ENCODE data around the gene CBX2. TPM values are rescaled to one million over a fixed set of nuclear protein-coding genes. Genes with fewer than 3 reads are reported as not detected.

CBX2 gene
- total and polyA plus RNA-seq, 2 donors (not counting 1 experiment from before 2014, with no cell fraction given): 0.77 to 0.83 TPM

DNA sequence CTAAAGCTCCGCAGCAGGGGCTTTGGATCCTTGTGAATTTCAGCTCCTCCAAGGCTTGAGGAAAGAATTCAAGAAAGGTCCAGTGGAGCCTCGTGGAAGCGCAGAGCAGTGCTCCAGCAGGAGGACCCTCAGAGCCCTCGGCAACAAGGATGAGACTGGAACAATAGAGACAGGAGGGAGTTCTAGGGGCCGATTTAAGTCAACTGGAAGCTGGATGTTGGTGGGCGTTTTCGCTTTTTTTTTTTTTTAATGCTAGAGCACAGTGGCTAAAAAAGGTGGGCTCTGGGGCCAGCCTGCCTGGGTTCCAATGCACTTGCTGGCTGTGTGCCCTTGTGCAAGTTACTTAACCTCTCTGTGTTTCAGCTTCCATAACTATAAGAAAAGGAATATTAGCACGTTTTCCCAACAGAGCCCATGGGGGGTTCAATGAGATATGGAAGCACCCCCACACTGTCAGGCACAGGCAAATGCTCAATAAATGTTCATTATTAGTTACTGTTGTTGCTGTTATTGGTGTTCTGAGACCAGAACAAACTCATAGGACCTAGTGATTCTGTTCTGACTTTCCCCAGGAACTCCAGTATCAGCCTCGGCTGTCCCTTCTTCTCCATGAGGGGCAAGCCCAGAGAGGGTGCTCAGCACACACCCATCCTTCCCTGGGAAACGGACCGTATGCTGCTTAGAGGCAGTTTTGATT, 24.2 kb downstream of the CBX2 start:
- H2AFZ ChIP-seq (ENCODE audit: low read length): no peak overlapping the region
- no peak for TF ChIP-seq EZH2 (IDR thresholded peaks at IDR 0.05; ENCODE audit: low read length, missing control alignments)
- TF ChIP-seq, protein P1, sequence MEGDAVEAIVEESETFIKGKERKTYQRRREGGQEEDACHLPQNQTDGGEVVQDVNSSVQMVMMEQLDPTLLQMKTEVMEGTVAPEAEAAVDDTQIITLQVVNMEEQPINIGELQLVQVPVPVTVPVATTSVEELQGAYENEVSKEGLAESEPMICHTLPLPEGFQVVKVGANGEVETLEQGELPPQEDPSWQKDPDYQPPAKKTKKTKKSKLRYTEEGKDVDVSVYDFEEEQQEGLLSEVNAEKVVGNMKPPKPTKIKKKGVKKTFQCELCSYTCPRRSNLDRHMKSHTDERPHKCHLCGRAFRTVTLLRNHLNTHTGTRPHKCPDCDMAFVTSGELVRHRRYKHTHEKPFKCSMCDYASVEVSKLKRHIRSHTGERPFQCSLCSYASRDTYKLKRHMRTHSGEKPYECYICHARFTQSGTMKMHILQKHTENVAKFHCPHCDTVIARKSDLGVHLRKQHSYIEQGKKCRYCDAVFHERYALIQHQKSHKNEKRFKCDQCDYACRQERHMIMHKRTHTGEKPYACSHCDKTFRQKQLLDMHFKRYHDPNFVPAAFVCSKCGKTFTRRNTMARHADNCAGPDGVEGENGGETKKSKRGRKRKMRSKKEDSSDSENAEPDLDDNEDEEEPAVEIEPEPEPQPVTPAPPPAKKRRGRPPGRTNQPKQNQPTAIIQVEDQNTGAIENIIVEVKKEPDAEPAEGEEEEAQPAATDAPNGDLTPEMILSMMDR (conservative IDR thresholded peaks at IDR 0.05 in 1 of 2, IDR thresholded peaks at IDR 0.05 in 1 of 2; ENCODE audit: low read depth in 1 of 2, low read length in 2 of 2): no peak
- H4K20me1 ChIP-seq (ENCODE audit: control insufficient read depth, extremely low read depth, insufficient read depth, low read length): no peaks in the 10 kb centered on the region
- DNase-seq (ENCODE audit: low read depth in 2 of 2): no peak
- no peaks in the 10 kb centered on the region for H3K4me1 ChIP-seq (ENCODE audit: control insufficient read depth, extremely low read depth, insufficient read depth, low read length)
- H3K9me3 ChIP-seq (ENCODE audit: control insufficient read depth, insufficient read depth, low read depth, low read length): no peaks in the 10 kb centered on the region
- H3K36me3 ChIP-seq (ENCODE audit: control insufficient read depth, insufficient read depth, low read length): no peaks in the 10 kb centered on the region
- no peak overlapping the region for H3K9ac ChIP-seq (ENCODE audit: insufficient read depth, low read length)
- H3K79me2 ChIP-seq (ENCODE audit: control insufficient read depth, insufficient read depth, low read length): no peaks in the 10 kb centered on the region
- H3K27ac ChIP-seq (ENCODE audit: insufficient read depth, low read length): no peak overlapping the region
- peaks cover 93% of the 10 kb centered on the region for H3K27me3 ChIP-seq (ENCODE audit: control insufficient read depth, insufficient read depth, low read length)
- H3K4me3 ChIP-seq (replicated peaks in 1 of 4; ENCODE audit: control extremely low read depth in 1 of 4, insufficient read depth in 1 of 4, low read depth in 3 of 4, low read length in 4 of 4): no peak overlapping the region
- no peak overlapping the region for H3K4me2 ChIP-seq (ENCODE audit: extremely low read depth, insufficient read depth, low read length)

DNA sequence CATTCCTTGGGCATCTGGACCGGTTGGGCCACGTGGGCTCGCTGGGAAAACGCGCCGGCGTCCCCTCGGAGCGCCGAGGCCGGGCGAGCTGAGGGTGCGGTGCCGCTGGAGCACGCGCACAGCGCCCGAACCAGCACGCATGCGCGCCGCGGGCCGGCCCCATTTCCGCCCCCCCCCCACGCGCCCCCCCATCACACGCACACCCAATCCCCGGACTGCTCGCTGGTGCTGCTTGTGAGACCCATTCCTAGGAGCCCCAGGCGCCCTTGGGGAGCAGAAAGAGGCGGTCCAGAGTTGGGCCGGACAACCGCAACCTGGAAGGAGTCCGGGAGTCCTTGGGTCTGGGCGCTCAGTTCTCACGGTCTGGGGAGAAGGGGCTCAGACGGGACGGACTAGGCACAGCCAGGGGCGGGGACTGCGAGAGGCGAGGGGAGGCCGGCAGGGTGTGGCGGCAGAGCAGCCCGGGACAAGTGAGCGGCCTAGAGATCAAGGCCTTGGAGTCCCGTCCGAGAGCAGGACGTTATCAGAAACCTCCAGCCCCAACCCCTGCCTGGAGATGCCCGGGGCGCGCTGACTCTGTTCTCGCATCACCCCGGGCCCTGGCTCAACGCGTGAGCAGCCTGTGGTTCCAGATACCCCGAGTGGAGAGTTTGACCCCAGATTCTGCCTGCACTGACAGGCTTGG, 24.9 kb downstream of the CBX2 start:
- Histone ChIP-seq H4K20me1 (ENCODE audit: control insufficient read depth, extremely low read depth, insufficient read depth, low read length) (no peaks in the 10 kb centered on the region), H3K36me3 (ENCODE audit: control insufficient read depth, insufficient read depth, low read length) (no peaks in the 10 kb centered on the region), H3K27me3 (ENCODE audit: control insufficient read depth, insufficient read depth, low read length) (peaks cover 99% of the 10 kb centered on the region), H3K4me1 (ENCODE audit: control insufficient read depth, extremely low read depth, insufficient read depth, low read length) (no peaks in the 10 kb centered on the region), H2AFZ (ENCODE audit: low read length) (no peak overlapping the region), H3K9me3 (ENCODE audit: control insufficient read depth, insufficient read depth, low read depth, low read length) (no peaks in the 10 kb centered on the region), H3K79me2 (ENCODE audit: control insufficient read depth, insufficient read depth, low read length) (no peaks in the 10 kb centered on the region), H3K27ac (ENCODE audit: insufficient read depth, low read length) (no peak overlapping the region), H3K9ac (ENCODE audit: insufficient read depth, low read length) (no peak overlapping the region), H3K4me2 (ENCODE audit: extremely low read depth, insufficient read depth, low read length) (no peak overlapping the region), H3K4me3 (replicated peaks in 1 of 4; ENCODE audit: control extremely low read depth in 1 of 4, insufficient read depth in 1 of 4, low read depth in 3 of 4, low read length in 4 of 4) (no peak overlapping the region)
- TF ChIP-seq, protein P1 (conservative IDR thresholded peaks at IDR 0.05 in 1 of 2, IDR thresholded peaks at IDR 0.05 in 1 of 2; ENCODE audit: low read depth in 1 of 2, low read length in 2 of 2): no peak
- DNase-seq (ENCODE audit: low read depth in 2 of 2): no peak

DNA sequence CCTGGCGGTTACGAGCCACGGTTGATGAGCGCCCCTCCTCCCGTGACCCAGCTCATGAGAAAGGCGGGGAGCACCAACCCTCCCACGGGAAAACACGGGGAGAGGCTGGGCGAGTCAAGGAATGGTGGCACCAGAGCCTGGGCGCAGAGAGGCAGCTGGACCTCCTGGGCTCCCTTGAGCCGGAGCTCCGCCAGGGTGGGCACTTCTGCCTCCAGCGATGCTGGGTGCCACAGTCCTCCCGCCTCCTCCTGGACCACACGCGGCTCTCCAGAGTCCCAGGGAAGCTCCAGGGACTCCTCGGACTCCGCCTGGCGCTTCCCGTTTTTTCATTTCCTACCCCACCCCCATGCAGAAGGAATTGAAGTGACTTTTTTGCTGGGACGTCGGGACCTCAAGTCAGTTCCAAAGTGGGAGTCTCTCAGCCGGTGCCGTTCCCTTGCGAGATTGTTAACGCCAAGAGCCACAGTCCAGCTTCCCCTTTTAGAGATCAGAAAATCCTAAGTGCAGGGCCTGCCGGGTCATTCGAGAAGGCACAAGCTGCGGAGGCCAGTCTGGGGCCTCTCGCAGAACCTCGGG, 25.6 kb downstream of the CBX2 start:
- no peaks in the 10 kb centered on the region for H3K4me1 ChIP-seq (ENCODE audit: control insufficient read depth, extremely low read depth, insufficient read depth, low read length)
- no peak overlapping the region for H3K4me2 ChIP-seq (ENCODE audit: extremely low read depth, insufficient read depth, low read length)

More for the DNA sequence above, 25.6 kb downstream of the CBX2 start:
- Histone ChIP-seq H3K36me3 (ENCODE audit: control insufficient read depth, insufficient read depth, low read length) (no peaks in the 10 kb centered on the region), H4K20me1 (ENCODE audit: control insufficient read depth, extremely low read depth, insufficient read depth, low read length) (no peaks in the 10 kb centered on the region), H3K9ac (ENCODE audit: insufficient read depth, low read length) (no peak overlapping the region), H3K27me3 (ENCODE audit: control insufficient read depth, insufficient read depth, low read length) (peaks cover 99% of the 10 kb centered on the region), H3K9me3 (ENCODE audit: control insufficient read depth, insufficient read depth, low read depth, low read length) (no peaks in the 10 kb centered on the region), H3K79me2 (ENCODE audit: control insufficient read depth, insufficient read depth, low read length) (no peaks in the 10 kb centered on the region), H3K4me3 (replicated peaks in 1 of 4; ENCODE audit: control extremely low read depth in 1 of 4, insufficient read depth in 1 of 4, low read depth in 3 of 4, low read length in 4 of 4) (no peak overlapping the region), H3K27ac (ENCODE audit: insufficient read depth, low read length) (no peak overlapping the region), H2AFZ (ENCODE audit: low read length) (no peak overlapping the region)
- DNase-seq (ENCODE audit: low read depth in 2 of 2): no peak
- TF ChIP-seq EZH2 (IDR thresholded peaks at IDR 0.05; ENCODE audit: low read length, missing control alignments): peak; percentile 86
- TF ChIP-seq, protein P1 (conservative IDR thresholded peaks at IDR 0.05 in 1 of 2, IDR thresholded peaks at IDR 0.05 in 1 of 2; ENCODE audit: low read depth in 1 of 2, low read length in 2 of 2): no peak

All from fibroblast of lung (primary cell).